ENCODE measurements around the gene VPS16. TPM values are rescaled to one million over a fixed set of nuclear protein-coding genes. Genes with fewer than 3 reads are reported as not detected.
A peak's percentile ranks its signal among the peaks of the same experiment; 100 is the strongest.

Gene VPS16
- total RNA-seq, 1 donor from 2014 or later: 51.1 TPM

GRCh38 chr20:2880650-2881049 is 40.1 kb downstream of the VPS16 start:
- peak overlapping the region; percentile 31 for H3K27ac Mint-ChIP-seq (ENCODE audit: unreplicated experiment)
- no peaks in the 10 kb centered on the region for H3K9me3 Mint-ChIP-seq (ENCODE audit: unreplicated experiment)
- H3K4me3 Mint-ChIP-seq (ENCODE audit: unreplicated experiment): no peak overlapping the region
- no peak for DNase-seq (ENCODE audit: extremely low spot score, unreplicated experiment)
- H3K36me3 Mint-ChIP-seq (ENCODE audit: unreplicated experiment): peaks cover 3% of the 10 kb centered on the region
- peaks cover 20% of the 10 kb centered on the region for H3K4me1 Mint-ChIP-seq (ENCODE audit: unreplicated experiment)
- no peaks in the 10 kb centered on the region for H3K27me3 Mint-ChIP-seq (ENCODE audit: unreplicated experiment)
- no peak for TF ChIP-seq CTCF (IDR thresholded peaks at IDR 0.05)

- peaks cover 3% of the 10 kb centered on the region for H3K36me3 Mint-ChIP-seq (ENCODE audit: unreplicated experiment)
- H3K4me1 Mint-ChIP-seq (ENCODE audit: unreplicated experiment): peaks cover 6% of the 10 kb centered on the region
- H3K9me3 Mint-ChIP-seq (ENCODE audit: unreplicated experiment): no peaks in the 10 kb centered on the region
- TF ChIP-seq CTCF (IDR thresholded peaks at IDR 0.05): no peak
- H3K27me3 Mint-ChIP-seq (ENCODE audit: unreplicated experiment): no peaks in the 10 kb centered on the region
- no peak for DNase-seq (ENCODE audit: extremely low spot score, unreplicated experiment)
- no peak overlapping the region for H3K27ac Mint-ChIP-seq (ENCODE audit: unreplicated experiment)
- H3K4me3 Mint-ChIP-seq (ENCODE audit: unreplicated experiment): no peak overlapping the region
These were observed 43.4 kb downstream of the VPS16 start for GRCh38 chr20:2883726-2884637.

- H3K36me3 Mint-ChIP-seq (ENCODE audit: unreplicated experiment): peaks cover 3% of the 10 kb centered on the region
- H3K27ac Mint-ChIP-seq (ENCODE audit: unreplicated experiment): no peak overlapping the region
- H3K4me1 Mint-ChIP-seq (ENCODE audit: unreplicated experiment): peaks cover 19% of the 10 kb centered on the region
- no peaks in the 10 kb centered on the region for H3K27me3 Mint-ChIP-seq (ENCODE audit: unreplicated experiment)
- DNase-seq (ENCODE audit: extremely low spot score, unreplicated experiment): peak; percentile 44
- TF ChIP-seq CTCF (IDR thresholded peaks at IDR 0.05): no peak
- H3K9me3 Mint-ChIP-seq (ENCODE audit: unreplicated experiment): no peaks in the 10 kb centered on the region
- no peak overlapping the region for H3K4me3 Mint-ChIP-seq (ENCODE audit: unreplicated experiment)
These were observed 47.2 kb downstream of the VPS16 start for GRCh38 chr20:2887715-2888114.

GRCh38 chr20:2888224-2888955 is 47.8 kb downstream of the VPS16 start:
- Mint-ChIP-seq H3K27me3 (ENCODE audit: unreplicated experiment) (no peaks in the 10 kb centered on the region), H3K4me1 (ENCODE audit: unreplicated experiment) (peaks cover 19% of the 10 kb centered on the region), H3K36me3 (ENCODE audit: unreplicated experiment) (peaks cover 3% of the 10 kb centered on the region), H3K27ac (ENCODE audit: unreplicated experiment) (no peak overlapping the region), H3K4me3 (ENCODE audit: unreplicated experiment) (no peak overlapping the region), H3K9me3 (ENCODE audit: unreplicated experiment) (no peaks in the 10 kb centered on the region)
- DNase-seq (ENCODE audit: extremely low spot score, unreplicated experiment): no peak
- TF ChIP-seq CTCF (IDR thresholded peaks at IDR 0.05): no peak

GRCh38 chr20:2889209-2889608 is 48.7 kb downstream of the VPS16 start:
- Mint-ChIP-seq H3K4me3 (ENCODE audit: unreplicated experiment) (no peak overlapping the region), H3K27ac (ENCODE audit: unreplicated experiment) (no peak overlapping the region), H3K4me1 (ENCODE audit: unreplicated experiment) (peaks cover 16% of the 10 kb centered on the region), H3K9me3 (ENCODE audit: unreplicated experiment) (no peaks in the 10 kb centered on the region), H3K36me3 (ENCODE audit: unreplicated experiment) (peaks cover under 1% of the 10 kb centered on the region), H3K27me3 (ENCODE audit: unreplicated experiment) (no peaks in the 10 kb centered on the region)
- no peak for DNase-seq (ENCODE audit: extremely low spot score, unreplicated experiment)
- no peak for TF ChIP-seq CTCF (IDR thresholded peaks at IDR 0.05)
